ENCODE data around the gene G6PD. TPM values are rescaled to one million over a fixed set of nuclear protein-coding genes. Genes with fewer than 3 reads are reported as not detected.
A peak's percentile ranks its signal among the peaks of the same experiment; 100 is the strongest.

The G6PD gene
- total and polyA plus RNA-seq, 9 donors: 18.0 to 115 (median 50.9) TPM

DNA sequence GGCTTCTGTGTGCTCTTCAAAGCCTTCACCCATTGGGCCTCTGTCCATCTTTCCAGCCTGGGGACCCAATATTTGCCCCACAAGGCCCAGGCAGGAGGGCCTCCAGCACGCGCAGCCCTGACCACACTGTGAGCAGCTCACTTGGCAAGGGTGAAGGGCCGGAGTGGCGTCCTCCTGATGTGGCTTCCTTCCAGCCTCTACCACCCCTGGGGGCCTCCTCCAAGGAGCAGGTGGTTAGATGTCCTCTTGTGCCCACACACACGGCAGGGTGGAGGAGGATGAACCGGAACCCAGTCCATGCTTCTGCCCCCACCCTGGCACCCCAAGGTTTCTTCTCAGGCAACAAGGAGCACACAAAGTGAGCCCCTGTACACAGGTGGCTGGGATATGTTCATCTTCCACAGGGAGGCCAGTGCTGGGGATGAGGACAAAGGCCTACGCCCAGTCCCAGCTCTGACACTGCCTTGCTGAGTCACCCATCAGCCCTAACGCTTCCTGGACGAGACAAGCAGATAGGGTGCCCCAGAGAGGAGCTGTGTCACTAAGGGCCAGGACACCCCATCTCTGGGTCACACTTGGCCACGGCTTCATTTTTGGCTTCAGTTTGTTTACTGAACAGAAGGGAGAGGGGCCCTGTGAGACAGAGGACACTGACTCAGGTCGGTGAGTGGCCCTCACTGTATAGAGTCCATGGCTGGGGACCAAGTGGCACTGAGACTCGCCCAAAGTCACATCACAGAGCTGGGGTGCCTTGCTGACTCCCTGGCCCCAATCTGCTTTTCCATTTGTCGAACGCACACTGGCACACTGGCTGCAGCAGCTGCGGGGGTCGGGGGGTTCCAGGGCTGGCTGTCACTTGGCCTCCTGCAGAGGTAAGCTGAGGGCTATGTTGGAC lies 62.1 kb downstream of the G6PD start:
- 85 to 86% (median 86%) methylated on average over 16 of the region's 16 CpGs for WGBS, 3 donors
- Histone ChIP-seq H3K27me3 (no peaks in the 10 kb centered on the region), H3K27ac (no peak overlapping the region), H3K4me1 (ENCODE audit: insufficient read depth) (no peaks in the 10 kb centered on the region), H3K4me3 (no peak overlapping the region), H3K36me3 (no peaks in the 10 kb centered on the region), H3K9me3 (no peaks in the 10 kb centered on the region)
- no peak for TF ChIP-seq EP300 (IDR thresholded peaks at IDR 0.05)
- no peak for TF ChIP-seq POLR2A (IDR thresholded peaks at IDR 0.05)
- TF ChIP-seq, protein P1, sequence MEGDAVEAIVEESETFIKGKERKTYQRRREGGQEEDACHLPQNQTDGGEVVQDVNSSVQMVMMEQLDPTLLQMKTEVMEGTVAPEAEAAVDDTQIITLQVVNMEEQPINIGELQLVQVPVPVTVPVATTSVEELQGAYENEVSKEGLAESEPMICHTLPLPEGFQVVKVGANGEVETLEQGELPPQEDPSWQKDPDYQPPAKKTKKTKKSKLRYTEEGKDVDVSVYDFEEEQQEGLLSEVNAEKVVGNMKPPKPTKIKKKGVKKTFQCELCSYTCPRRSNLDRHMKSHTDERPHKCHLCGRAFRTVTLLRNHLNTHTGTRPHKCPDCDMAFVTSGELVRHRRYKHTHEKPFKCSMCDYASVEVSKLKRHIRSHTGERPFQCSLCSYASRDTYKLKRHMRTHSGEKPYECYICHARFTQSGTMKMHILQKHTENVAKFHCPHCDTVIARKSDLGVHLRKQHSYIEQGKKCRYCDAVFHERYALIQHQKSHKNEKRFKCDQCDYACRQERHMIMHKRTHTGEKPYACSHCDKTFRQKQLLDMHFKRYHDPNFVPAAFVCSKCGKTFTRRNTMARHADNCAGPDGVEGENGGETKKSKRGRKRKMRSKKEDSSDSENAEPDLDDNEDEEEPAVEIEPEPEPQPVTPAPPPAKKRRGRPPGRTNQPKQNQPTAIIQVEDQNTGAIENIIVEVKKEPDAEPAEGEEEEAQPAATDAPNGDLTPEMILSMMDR (IDR thresholded peaks at IDR 0.05): no peak
- intact Hi-C loops (cut with DNase I): no loop called here
- DNase-seq: peak in 1 of 5 donors; percentile 23

- Histone ChIP-seq H3K4me3 (no peak overlapping the region), H3K4me1 (ENCODE audit: insufficient read depth) (no peaks in the 10 kb centered on the region), H3K9me3 (no peaks in the 10 kb centered on the region), H3K36me3 (no peaks in the 10 kb centered on the region), H3K27ac (no peak overlapping the region), H3K27me3 (no peaks in the 10 kb centered on the region)
- DNase-seq: no peak
- 78 to 79% (median 79%) methylated on average over 7 of the region's 7 CpGs for WGBS, 3 donors
- TF ChIP-seq EP300 (IDR thresholded peaks at IDR 0.05) (no peak), POLR2A (IDR thresholded peaks at IDR 0.05) (no peak)
- TF ChIP-seq, protein P1 (IDR thresholded peaks at IDR 0.05): no peak
- intact Hi-C loops (cut with DNase I): no loop called here
Measured at GRCh38 chrX:154483325-154483724, 63.3 kb downstream of the G6PD start.

- Histone ChIP-seq H3K9me3 (no peaks in the 10 kb centered on the region), H3K27me3 (no peaks in the 10 kb centered on the region), H3K36me3 (no peaks in the 10 kb centered on the region), H3K4me1 (ENCODE audit: insufficient read depth) (peaks cover 3% of the 10 kb centered on the region), H3K27ac (no peak overlapping the region), H3K4me3 (no peak overlapping the region)
- no peak for DNase-seq
- 75 to 82% (median 76%) methylated on average over 7 of the region's 7 CpGs for WGBS, 3 donors
- intact Hi-C loops (cut with DNase I): no loop called here
- TF ChIP-seq POLR2A (IDR thresholded peaks at IDR 0.05) (no peak), EP300 (IDR thresholded peaks at IDR 0.05) (no peak)
- TF ChIP-seq, protein P1 (IDR thresholded peaks at IDR 0.05): no peak
Measured at GRCh38 chrX:154482786-154483185, 63.9 kb downstream of the G6PD start.

DNA sequence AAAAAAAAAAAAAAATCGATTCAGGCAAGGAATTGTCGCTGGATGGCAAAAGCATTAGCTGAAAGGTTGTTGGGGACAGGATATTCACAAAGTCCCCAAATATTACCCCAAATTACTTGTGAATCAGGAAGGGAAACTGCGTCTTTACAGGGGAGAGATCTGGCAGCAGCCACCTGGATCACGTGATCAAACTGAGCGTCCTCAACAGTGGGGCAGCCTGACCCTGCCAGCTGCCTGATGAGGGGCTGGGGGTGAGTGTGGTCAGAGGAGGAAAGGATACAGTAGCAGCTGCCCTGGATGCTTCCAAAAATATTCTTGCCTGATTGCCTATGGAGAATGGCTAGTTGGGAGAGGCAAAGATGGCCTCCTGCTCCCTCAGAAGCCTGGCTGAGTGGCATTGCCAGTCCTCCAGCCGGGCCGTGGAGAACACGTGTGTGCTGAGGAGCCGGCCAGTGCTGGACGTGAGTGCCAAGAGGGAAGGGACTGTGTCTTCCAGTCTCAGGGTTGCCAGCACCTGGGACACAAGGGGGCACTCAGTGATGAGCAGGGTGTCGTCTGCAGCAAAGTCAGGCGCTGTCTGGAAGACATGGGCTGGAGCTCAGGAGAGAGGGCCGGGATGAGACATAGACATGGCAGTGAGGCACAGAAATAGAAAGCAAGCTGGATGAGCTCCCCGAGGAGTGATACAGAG lies 64.6 kb downstream of the G6PD start:
- no peak for TF ChIP-seq POLR2A (IDR thresholded peaks at IDR 0.05)
- TF ChIP-seq EP300 (IDR thresholded peaks at IDR 0.05): no peak
- TF ChIP-seq, protein P1 (IDR thresholded peaks at IDR 0.05): no peak
- Histone ChIP-seq H3K27ac (no peak overlapping the region), H3K27me3 (no peaks in the 10 kb centered on the region), H3K36me3 (no peaks in the 10 kb centered on the region), H3K9me3 (no peaks in the 10 kb centered on the region), H3K4me1 (ENCODE audit: insufficient read depth) (peaks cover 3% of the 10 kb centered on the region), H3K4me3 (no peak overlapping the region)
- WGBS, 3 donors: 58 to 72% (median 59%) methylated on average over 14 of the region's 14 CpGs
- DNase-seq: no peak
- intact Hi-C loops (cut with DNase I): no loop called here

Small RNA genes within 50 kb of the gene (small RNA-seq; reads per million reads assigned to genes)
- not detected for gene RN7SL697P

Other genes starting within 250 kb of the G6PD start
- gene FLNA, start 172.2 kb downstream of the G6PD start, total RNA-seq: 1,000 to 10,000 TPM in 4 of 7 donors, 100 to 1,000 TPM in 3; 327 to 2,249 (median 1,321) TPM
- gene FLNA, start 172.2 kb downstream of the G6PD start, polyA plus RNA-seq: 100 to 1,000 TPM; 378 to 647 TPM
- 100 to 1,000 TPM in 5 of 7 donors, 10 to 100 TPM in 2; 40.5 to 158 (median 107) TPM for gene EMD, start 167.6 kb downstream of the G6PD start, total RNA-seq
- gene EMD, start 167.6 kb downstream of the G6PD start, polyA plus RNA-seq: 100 to 1,000 TPM in 1 of 2 donors, 10 to 100 TPM in 1; 55.1 to 146 TPM
- over 10,000 TPM in 1 of 7 donors, 1,000 to 10,000 TPM in 6; 6,380 to 12,508 (median 7,126) TPM for gene RPL10, start 148.5 kb downstream of the G6PD start, total RNA-seq
- gene RPL10, start 148.5 kb downstream of the G6PD start, polyA plus RNA-seq: over 10,000 TPM in 1 of 2 donors, 1,000 to 10,000 TPM in 1; 4,233 to 12,949 TPM
- gene DNASE1L1, start 137.6 kb downstream of the G6PD start, total RNA-seq: 10 to 100 TPM; 11.9 to 21.4 (median 18.1) TPM
- gene DNASE1L1, start 137.6 kb downstream of the G6PD start, polyA plus RNA-seq: 10 to 100 TPM; 13.0 to 16.1 TPM
- 10 to 100 TPM; 31.3 to 62.1 (median 37.9) TPM for gene TAFAZZIN, start 135.3 kb downstream of the G6PD start, total RNA-seq
- 10 to 100 TPM in 1 of 2 donors, 1 to 10 TPM in 1; 7.9 to 33.1 TPM for gene TAFAZZIN, start 135.3 kb downstream of the G6PD start, polyA plus RNA-seq
- gene ATP6AP1, start 118.2 kb downstream of the G6PD start, total RNA-seq: 10 to 100 TPM; 29.6 to 75.9 (median 58.1) TPM
- 10 to 100 TPM; 75.2 to 77.8 TPM for gene ATP6AP1, start 118.2 kb downstream of the G6PD start, polyA plus RNA-seq
- gene GDI1, start 109.7 kb downstream of the G6PD start, total RNA-seq: 100 to 1,000 TPM in 5 of 7 donors, 10 to 100 TPM in 2; 72.8 to 188 (median 139) TPM
- 100 to 1,000 TPM; 113 to 116 TPM for gene GDI1, start 109.7 kb downstream of the G6PD start, polyA plus RNA-seq
- 10 to 100 TPM; 21.3 to 48.9 (median 34.3) TPM for gene FAM50A, start 102.7 kb downstream of the G6PD start, total RNA-seq
- 10 to 100 TPM; 41.4 to 42.8 TPM for gene FAM50A, start 102.7 kb downstream of the G6PD start, polyA plus RNA-seq
- gene PLXNA3, start 88.6 kb downstream of the G6PD start, total RNA-seq: 100 to 1,000 TPM in 1 of 7 donors, 10 to 100 TPM in 5, 1 to 10 TPM in 1; 9.5 to 118 (median 50.9) TPM
- 10 to 100 TPM; 11.0 to 17.0 TPM for gene PLXNA3, start 88.6 kb downstream of the G6PD start, polyA plus RNA-seq
- 10 to 100 TPM; 19.4 to 39.3 (median 23.2) TPM for gene LAGE3, start 67.6 kb downstream of the G6PD start, total RNA-seq
- gene LAGE3, start 67.6 kb downstream of the G6PD start, polyA plus RNA-seq: 10 to 100 TPM in 1 of 2 donors, 1 to 10 TPM in 1; 2.7 to 19.5 TPM
- 10 to 100 TPM; 17.2 to 35.5 (median 29.3) TPM for gene UBL4A, start 60.2 kb downstream of the G6PD start, total RNA-seq
- gene UBL4A, start 60.2 kb downstream of the G6PD start, polyA plus RNA-seq: 10 to 100 TPM; 14.6 to 21.6 TPM
- gene SLC10A3, start 56.2 kb downstream of the G6PD start, total RNA-seq: 10 to 100 TPM; 19.6 to 49.8 (median 42.3) TPM
- gene SLC10A3, start 56.2 kb downstream of the G6PD start, polyA plus RNA-seq: 10 to 100 TPM in 1 of 2 donors, 1 to 10 TPM in 1; 5.5 to 35.1 TPM
- gene FAM3A, start 30.6 kb downstream of the G6PD start, total RNA-seq: 10 to 100 TPM; 34.6 to 76.8 (median 62.9) TPM
- 10 to 100 TPM in 1 of 2 donors, 1 to 10 TPM in 1; 3.6 to 81.6 TPM for gene FAM3A, start 30.6 kb downstream of the G6PD start, polyA plus RNA-seq
- gene IKBKG, start 774 bp upstream of the G6PD start, total RNA-seq: 10 to 100 TPM in 6 of 7 donors, 1 to 10 TPM in 1; 8.0 to 28.6 (median 22.9) TPM
- 10 to 100 TPM in 1 of 2 donors, 1 to 10 TPM in 1; 1.5 to 16.1 TPM for gene IKBKG, start 774 bp upstream of the G6PD start, polyA plus RNA-seq
- under 1 TPM in 1 of 7 donors, not detected in 6; 0.35 TPM for gene CTAG1A, start 38.3 kb upstream of the G6PD start, total RNA-seq
- under 1 TPM in 1 of 2 donors, not detected in 1; 0.12 TPM for gene CTAG1A, start 38.3 kb upstream of the G6PD start, polyA plus RNA-seq
- gene CTAG1B, start 72.4 kb upstream of the G6PD start, total RNA-seq: not detected
- gene CTAG1B, start 72.4 kb upstream of the G6PD start, polyA plus RNA-seq: under 1 TPM in 1 of 2 donors, not detected in 1; 0.15 TPM
- 1 to 10 TPM in 1 of 7 donors, not detected in 6; 4.2 TPM for gene CTAG2, start 106.7 kb upstream of the G6PD start, total RNA-seq
- 1 to 10 TPM; 1.0 to 6.8 TPM for gene CTAG2, start 106.7 kb upstream of the G6PD start, polyA plus RNA-seq
- gene GAB3, start 204.2 kb upstream of the G6PD start, total RNA-seq: 1 to 10 TPM in 5 of 7 donors, under 1 TPM in 2; 0.68 to 2.7 (median 1.1) TPM
- 1 to 10 TPM in 1 of 2 donors, under 1 TPM in 1; 0.96 to 4.0 TPM for gene GAB3, start 204.2 kb upstream of the G6PD start, polyA plus RNA-seq
- 10 to 100 TPM; 17.0 to 51.8 (median 34.4) TPM for gene DKC1, start 216.0 kb upstream of the G6PD start, total RNA-seq
- gene DKC1, start 216.0 kb upstream of the G6PD start, polyA plus RNA-seq: 10 to 100 TPM; 25.9 to 60.6 TPM